ENCODE data around the gene BRD8. TPM values are rescaled to one million over a fixed set of nuclear protein-coding genes. Genes with fewer than 3 reads are reported as not detected.
A peak's percentile ranks its signal among the peaks of the same experiment; 100 is the strongest.
"Not testable (repeated sequence)": the region's sequence is repeated elsewhere in the genome, so short reads cannot be mapped to it uniquely, and the experiment has no call there.

Gene BRD8
- total RNA-seq, 1 experiment from 2014 or later = 104 TPM

DNA sequence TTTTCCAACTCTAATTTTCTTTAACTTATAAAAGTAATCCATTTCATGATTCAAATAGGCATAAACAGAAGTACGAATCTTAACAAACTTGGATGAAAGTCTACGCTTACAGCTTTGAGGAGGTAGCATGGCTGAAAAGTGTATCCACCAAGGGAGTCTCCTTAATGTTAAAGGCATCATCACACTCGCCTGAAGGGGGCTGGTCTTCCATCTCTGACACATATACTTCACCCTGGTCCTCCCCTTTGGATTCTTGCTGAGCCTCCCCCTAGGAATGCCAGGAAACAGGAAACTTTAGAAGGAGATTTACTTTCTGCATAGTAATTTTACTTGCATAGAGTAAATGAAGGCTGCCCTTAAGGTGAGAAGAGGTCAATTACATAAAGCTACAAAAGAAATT is 28.9 kb downstream of the BRD8 start:
- Histone ChIP-seq H3K4me1 (no peaks in the 10 kb centered on the region), H3K36me3 (ENCODE audit: control insufficient read depth, insufficient read depth, low read length) (no peaks in the 10 kb centered on the region), H3K4me3 (ENCODE audit: low read depth, low read length) (no peak overlapping the region), H3K9me3 (no peaks in the 10 kb centered on the region), H3K27me3 (replicated peaks; ENCODE audit: control insufficient read depth, insufficient read depth, low read length) (no peaks in the 10 kb centered on the region)
- H3K4me3 Mint-ChIP-seq (ENCODE audit: unreplicated experiment) = no peak overlapping the region
- TF ChIP-seq, protein P1, sequence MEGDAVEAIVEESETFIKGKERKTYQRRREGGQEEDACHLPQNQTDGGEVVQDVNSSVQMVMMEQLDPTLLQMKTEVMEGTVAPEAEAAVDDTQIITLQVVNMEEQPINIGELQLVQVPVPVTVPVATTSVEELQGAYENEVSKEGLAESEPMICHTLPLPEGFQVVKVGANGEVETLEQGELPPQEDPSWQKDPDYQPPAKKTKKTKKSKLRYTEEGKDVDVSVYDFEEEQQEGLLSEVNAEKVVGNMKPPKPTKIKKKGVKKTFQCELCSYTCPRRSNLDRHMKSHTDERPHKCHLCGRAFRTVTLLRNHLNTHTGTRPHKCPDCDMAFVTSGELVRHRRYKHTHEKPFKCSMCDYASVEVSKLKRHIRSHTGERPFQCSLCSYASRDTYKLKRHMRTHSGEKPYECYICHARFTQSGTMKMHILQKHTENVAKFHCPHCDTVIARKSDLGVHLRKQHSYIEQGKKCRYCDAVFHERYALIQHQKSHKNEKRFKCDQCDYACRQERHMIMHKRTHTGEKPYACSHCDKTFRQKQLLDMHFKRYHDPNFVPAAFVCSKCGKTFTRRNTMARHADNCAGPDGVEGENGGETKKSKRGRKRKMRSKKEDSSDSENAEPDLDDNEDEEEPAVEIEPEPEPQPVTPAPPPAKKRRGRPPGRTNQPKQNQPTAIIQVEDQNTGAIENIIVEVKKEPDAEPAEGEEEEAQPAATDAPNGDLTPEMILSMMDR (IDR thresholded peaks at IDR 0.05; ENCODE audit: insufficient read depth in 1 of 2, low read depth in 1 of 2, low read length in 1 of 2, severe bottlenecking in 1 of 2, unreplicated experiment in 1 of 2) = no peak
- intact Hi-C loops (cut with micrococcal nuclease; ENCODE audit: unreplicated experiment) = no loop called here
- no peaks in the 10 kb centered on the region for H3K27me3 Mint-ChIP-seq (ENCODE audit: insufficient read depth, unreplicated experiment)
- ChIA-PET CTCF (no interaction called here), POLR2A (no interaction called here)
- H3K27ac Mint-ChIP-seq (ENCODE audit: unreplicated experiment) = no peak overlapping the region
- peak in 1 of 2 experiments; percentile 10 for DNase-seq
- H3K4me1 Mint-ChIP-seq (ENCODE audit: low read depth, unreplicated experiment) = no peaks in the 10 kb centered on the region
- BruUV-seq (replicated peaks) = no TSS peak
- no peaks in the 10 kb centered on the region for H3K9me3 Mint-ChIP-seq (ENCODE audit: unreplicated experiment)
- no peaks in the 10 kb centered on the region for H3K36me3 Mint-ChIP-seq (ENCODE audit: insufficient read depth, unreplicated experiment)

DNA sequence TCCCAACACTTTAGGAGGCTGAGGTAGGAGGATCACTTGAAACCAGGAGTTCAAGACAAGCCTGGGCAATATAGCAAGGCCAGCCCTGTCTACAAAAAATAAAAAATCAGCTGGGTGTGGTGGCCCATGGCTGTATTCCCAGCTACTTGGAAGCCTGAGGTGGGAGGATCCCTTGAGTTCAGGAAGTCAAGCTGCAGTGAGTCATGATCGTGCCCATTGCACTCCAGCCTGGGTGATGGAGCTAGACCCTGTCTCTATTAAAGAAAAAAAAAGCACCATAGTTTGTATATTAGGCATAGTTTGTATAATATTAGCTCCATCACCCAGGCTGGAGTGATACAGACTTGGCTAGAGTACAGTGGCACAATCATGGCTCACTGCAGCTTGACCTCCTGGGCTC is 29.6 kb downstream of the BRD8 start:
- ChIA-PET POLR2A (no interaction called here), CTCF (no interaction called here)
- TF ChIP-seq, protein P1 (IDR thresholded peaks at IDR 0.05; ENCODE audit: insufficient read depth in 1 of 2, low read depth in 1 of 2, low read length in 1 of 2, severe bottlenecking in 1 of 2, unreplicated experiment in 1 of 2) = no peak
- no peaks in the 10 kb centered on the region for H3K4me1 ChIP-seq
- no TSS peak for BruUV-seq (replicated peaks)
- H3K4me3 ChIP-seq (ENCODE audit: low read depth, low read length) = no peak overlapping the region
- H3K36me3 Mint-ChIP-seq (ENCODE audit: insufficient read depth, unreplicated experiment) = no peaks in the 10 kb centered on the region
- H3K4me3 Mint-ChIP-seq (ENCODE audit: unreplicated experiment) = no peak overlapping the region
- H3K27me3 ChIP-seq (replicated peaks; ENCODE audit: control insufficient read depth, insufficient read depth, low read length) = no peaks in the 10 kb centered on the region
- H3K36me3 ChIP-seq (ENCODE audit: control insufficient read depth, insufficient read depth, low read length) = no peaks in the 10 kb centered on the region
- DNase-seq = no peak
- H3K9me3 ChIP-seq = no peaks in the 10 kb centered on the region
- H3K9me3 Mint-ChIP-seq (ENCODE audit: unreplicated experiment) = no peaks in the 10 kb centered on the region
- intact Hi-C loops (cut with micrococcal nuclease; ENCODE audit: unreplicated experiment) = no loop called here
- H3K27me3 Mint-ChIP-seq (ENCODE audit: insufficient read depth, unreplicated experiment) = no peaks in the 10 kb centered on the region
- H3K27ac Mint-ChIP-seq (ENCODE audit: unreplicated experiment) = no peak overlapping the region
- no peaks in the 10 kb centered on the region for H3K4me1 Mint-ChIP-seq (ENCODE audit: low read depth, unreplicated experiment)

DNA sequence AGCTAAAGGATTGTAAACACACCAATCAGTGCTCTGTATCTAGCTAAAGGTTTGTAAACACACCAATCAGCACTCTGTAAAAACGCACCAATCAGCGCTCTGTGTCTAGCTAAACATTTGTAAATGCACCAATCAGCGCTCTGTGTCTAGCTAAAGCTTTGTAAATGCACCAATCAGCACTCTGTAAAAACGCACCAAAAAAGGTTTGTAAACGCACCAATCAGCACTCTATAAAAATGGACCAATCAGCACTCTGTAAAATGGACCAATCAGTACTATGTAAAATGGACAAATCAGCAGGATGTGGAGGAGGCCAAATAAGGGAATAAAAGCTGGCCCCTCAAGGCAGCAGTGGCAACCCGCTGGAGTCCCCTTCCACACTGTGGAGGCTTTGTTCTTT is 34.9 kb downstream of the BRD8 start:
- H3K4me3 Mint-ChIP-seq (ENCODE audit: unreplicated experiment); BruUV-seq (replicated peaks); H3K27ac Mint-ChIP-seq (ENCODE audit: unreplicated experiment); intact Hi-C loops (cut with micrococcal nuclease; ENCODE audit: unreplicated experiment); H3K4me1 ChIP-seq; DNase-seq; H3K4me1 Mint-ChIP-seq (ENCODE audit: low read depth, unreplicated experiment); H3K4me3 ChIP-seq (ENCODE audit: low read depth, low read length); H3K9me3 ChIP-seq; H3K9me3 Mint-ChIP-seq (ENCODE audit: unreplicated experiment); H3K27me3 ChIP-seq (replicated peaks; ENCODE audit: control insufficient read depth, insufficient read depth, low read length); CTCF ChIA-PET; H3K36me3 Mint-ChIP-seq (ENCODE audit: insufficient read depth, unreplicated experiment); H3K36me3 ChIP-seq (ENCODE audit: control insufficient read depth, insufficient read depth, low read length); POLR2A ChIA-PET; H3K27me3 Mint-ChIP-seq (ENCODE audit: insufficient read depth, unreplicated experiment): not testable (repeated sequence)

DNA sequence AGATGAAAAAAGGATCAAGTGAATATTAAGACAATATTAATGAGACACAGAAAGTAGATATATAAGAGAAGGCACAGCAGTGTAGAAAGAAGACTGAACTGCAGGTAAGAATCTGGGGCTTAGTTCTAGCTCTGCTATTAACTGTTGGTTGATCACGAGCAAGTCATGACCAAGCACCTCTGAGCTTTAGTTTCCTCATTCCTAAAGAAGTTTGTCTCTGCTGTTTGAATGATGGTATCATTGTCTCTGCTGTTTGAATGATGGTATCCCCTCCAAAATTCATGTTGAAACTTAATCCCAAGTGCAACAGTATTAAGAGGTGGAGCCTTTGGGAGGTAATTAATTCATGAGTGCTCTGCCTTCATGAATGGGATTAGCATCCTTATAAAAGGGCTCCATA is 36.7 kb downstream of the BRD8 start:
- CTCF ChIA-PET = no interaction called here
- intact Hi-C loops (cut with micrococcal nuclease; ENCODE audit: unreplicated experiment) = no loop called here
- no peaks in the 10 kb centered on the region for H3K27me3 Mint-ChIP-seq (ENCODE audit: insufficient read depth, unreplicated experiment)
- no peak overlapping the region for H3K27ac Mint-ChIP-seq (ENCODE audit: unreplicated experiment)
- H3K9me3 ChIP-seq = no peaks in the 10 kb centered on the region
- no peaks in the 10 kb centered on the region for H3K36me3 Mint-ChIP-seq (ENCODE audit: insufficient read depth, unreplicated experiment)
- H3K4me3 ChIP-seq (ENCODE audit: low read depth, low read length) = no peak overlapping the region
- no peaks in the 10 kb centered on the region for H3K36me3 ChIP-seq (ENCODE audit: control insufficient read depth, insufficient read depth, low read length)
- no peaks in the 10 kb centered on the region for H3K9me3 Mint-ChIP-seq (ENCODE audit: unreplicated experiment)
- H3K4me3 Mint-ChIP-seq (ENCODE audit: unreplicated experiment) = no peak overlapping the region
- DNase-seq = no peak
- H3K4me1 Mint-ChIP-seq (ENCODE audit: low read depth, unreplicated experiment) = no peaks in the 10 kb centered on the region
- BruUV-seq (replicated peaks) = no TSS peak
- POLR2A ChIA-PET = no interaction called here
- H3K4me1 ChIP-seq = no peaks in the 10 kb centered on the region
- TF ChIP-seq, protein P1 (IDR thresholded peaks at IDR 0.05; ENCODE audit: insufficient read depth in 1 of 2, low read depth in 1 of 2, low read length in 1 of 2, severe bottlenecking in 1 of 2, unreplicated experiment in 1 of 2) = no peak
- H3K27me3 ChIP-seq (replicated peaks; ENCODE audit: control insufficient read depth, insufficient read depth, low read length) = no peaks in the 10 kb centered on the region
